H9 (cell line): Measurements from ENCODE around the gene RAD21L1. TPM values are rescaled to one million over a fixed set of nuclear protein-coding genes. Genes with fewer than 3 reads are reported as not detected.
A peak's percentile ranks its signal among the peaks of the same experiment; 100 is the strongest.

ENCODE experiments used
- DNase-seq: peaks from one replicate; pipeline ENCODE4 v3.0.0-alpha.2; 2017
- H2AFZ ChIP-seq: one replicate; pipeline ENCODE4 v1.6.1; 2013; ENCODE audit warnings: mild to moderate bottlenecking, low read length, control low read depth, moderate library complexity
- H2AK5ac ChIP-seq: 2 replicates; pipeline ENCODE4 v1.6.1; 2013; ENCODE audit warnings: low read length, control low read depth, mixed read lengths; ENCODE audit not compliant: insufficient read length
- H2BK120ac ChIP-seq: one replicate; pipeline ENCODE4 v1.6.1; 2013; ENCODE audit warnings: low read depth, mild to moderate bottlenecking, low read length, control low read depth, inconsistent platforms; ENCODE audit not compliant: poor library complexity, severe bottlenecking
- H2BK12ac ChIP-seq: 2 replicates; pipeline ENCODE4 v1.6.1; 2013; ENCODE audit warnings: low read length, control low read depth, mixed read lengths, low read depth; ENCODE audit not compliant: insufficient read length
- H2BK15ac ChIP-seq: 2 replicates; pipeline ENCODE4 v1.6.1; 2013; ENCODE audit warnings: low read depth, low read length, control low read depth
- H2BK20ac ChIP-seq: one replicate; pipeline ENCODE4 v1.6.1; 2013; ENCODE audit warnings: low read depth, mild to moderate bottlenecking, low read length, control low read depth, inconsistent platforms; ENCODE audit not compliant: poor library complexity, severe bottlenecking
- H2BK5ac ChIP-seq: 2 replicates; pipeline ENCODE4 v1.6.1; 2013; ENCODE audit warnings: low read length, control low read depth, mixed read lengths; ENCODE audit not compliant: insufficient read length
- H3K14ac ChIP-seq: 2 replicates; pipeline ENCODE4 v1.6.1; 2013; ENCODE audit warnings: low read length, control low read depth; ENCODE audit not compliant: insufficient read depth
- H3K18ac ChIP-seq: 2 replicates; pipeline ENCODE4 v1.6.1; 2013; ENCODE audit warnings: low read depth, mild to moderate bottlenecking, mixed read lengths, low read length, control low read depth; ENCODE audit not compliant: insufficient read length
- H3K23ac ChIP-seq: 2 replicates; pipeline ENCODE4 v1.6.1; 2013; ENCODE audit warnings: low read length, control low read depth, mixed read lengths, low read depth; ENCODE audit not compliant: insufficient read length
- H3K23me2 ChIP-seq: 2 replicates; pipeline ENCODE4 v1.6.1; 2013; ENCODE audit warnings: low read depth, mild to moderate bottlenecking, mixed read lengths, low read length, control low read depth; ENCODE audit not compliant: insufficient read length, poor library complexity, severe bottlenecking
- H3K27ac ChIP-seq: 2 replicates; pipeline ENCODE4 v1.5.1; 2013; ENCODE audit warnings: low read length, control low read depth, mixed read lengths, low read depth; ENCODE audit not compliant: insufficient read length
- H3K27me3 ChIP-seq: 2 replicates; pipeline ENCODE4 v1.6.1; 2013; ENCODE audit warnings: low read length, control low read depth, inconsistent platforms; ENCODE audit not compliant: insufficient read depth
- H3K4ac ChIP-seq: 2 replicates; pipeline ENCODE4 v1.6.1; 2013; ENCODE audit warnings: low read depth, mild to moderate bottlenecking, control low read depth, inconsistent platforms, low read length, moderate library complexity
- H3K4me1 ChIP-seq: 2 replicates; pipeline ENCODE4 v1.6.1; 2013; ENCODE audit warnings: low read length, control low read depth, inconsistent platforms; ENCODE audit not compliant: insufficient read depth
- H3K4me2 ChIP-seq: 2 replicates; pipeline ENCODE4 v1.6.1; 2013; ENCODE audit warnings: low read length, control low read depth, mixed read lengths; ENCODE audit not compliant: insufficient read length, insufficient read depth
- H3K56ac ChIP-seq: 2 replicates; pipeline ENCODE4 v1.6.1; 2013; ENCODE audit warnings: low read depth, mild to moderate bottlenecking, mixed read lengths, low read length, control low read depth; ENCODE audit not compliant: insufficient read length
- H3K79me1 ChIP-seq: 2 replicates; pipeline ENCODE4 v1.6.1; 2013; ENCODE audit warnings: low read depth, mild to moderate bottlenecking, moderate library complexity, low read length, control low read depth, inconsistent platforms; ENCODE audit not compliant: insufficient read depth, poor library complexity, severe bottlenecking
- H3K79me2 ChIP-seq: 2 replicates; pipeline ENCODE4 v1.6.1; 2013; ENCODE audit warnings: low read length, control low read depth, inconsistent platforms; ENCODE audit not compliant: insufficient read depth
- H3K9ac ChIP-seq: 2 replicates; pipeline ENCODE4 v1.6.1; 2013; ENCODE audit warnings: low read length, control low read depth, mixed read lengths; ENCODE audit not compliant: insufficient read length; ENCODE audit errors: extremely low read depth
- H3K9me3 ChIP-seq: one replicate; pipeline ENCODE4 v1.6.1; 2013; ENCODE audit warnings: low read depth, low read length, inconsistent platforms; ENCODE audit not compliant: control insufficient read depth
- H3T11ph ChIP-seq: one replicate; pipeline ENCODE4 v1.6.1; 2013; ENCODE audit warnings: mild to moderate bottlenecking, low read length, control low read depth, inconsistent platforms
- H4K20me1 ChIP-seq: one replicate; pipeline ENCODE4 v1.6.1; 2013; ENCODE audit not compliant: control insufficient read depth, insufficient read length, insufficient read depth
- H4K5ac ChIP-seq: 2 replicates; pipeline ENCODE4 v1.6.1; 2013; ENCODE audit warnings: low read depth, mild to moderate bottlenecking, mixed read lengths, low read length, control low read depth; ENCODE audit not compliant: insufficient read length
- H4K8ac ChIP-seq: replicated peaks from 2 replicates; pipeline ENCODE4 v1.6.1; 2013; ENCODE audit warnings: low read length, control low read depth, mixed read lengths, low read depth; ENCODE audit not compliant: insufficient read length
- H4K91ac ChIP-seq: 2 replicates; pipeline ENCODE4 v1.6.1; 2013; ENCODE audit warnings: low read depth, mild to moderate bottlenecking, moderate library complexity, mixed read lengths, low read length, control low read depth; ENCODE audit not compliant: insufficient read length
- H3K27ac Mint-ChIP-seq, 3 experiments: 2 replicates in 2 of 3; 3 replicates in 1 of 3; pipeline ENCODE4 v1.8.0; 2020 to 2021; ENCODE audit warnings: mixed read lengths in 3 of 3, mild to moderate bottlenecking in 1 of 3, moderate library complexity in 1 of 3
- H3K27me3 Mint-ChIP-seq: 2 replicates; pipeline ENCODE4 v1.8.0; 2021; ENCODE audit warnings: low read depth, mild to moderate bottlenecking, moderate library complexity, mixed read lengths
- H3K36me3 Mint-ChIP-seq, 3 experiments: 2 replicates in 2 of 3; 3 replicates in 1 of 3; pipeline ENCODE4 v1.8.0; 2020 to 2021; ENCODE audit warnings: low read depth in 3 of 3, mixed read lengths in 3 of 3; ENCODE audit not compliant: insufficient read depth in 1 of 3
- H3K4me1 Mint-ChIP-seq, 2 experiments: 2 replicates each; pipeline ENCODE4 v1.8.0; 2020; ENCODE audit warnings: mixed read lengths in 2 of 2
- H3K4me3 Mint-ChIP-seq, 2 experiments: 2 replicates in 1 of 2; 3 replicates in 1 of 2; pipeline ENCODE4 v1.8.0; 2020 to 2021; ENCODE audit warnings: mild to moderate bottlenecking in 2 of 2, mixed read lengths in 2 of 2, moderate library complexity in 1 of 2
- H3K9me3 Mint-ChIP-seq, 2 experiments: 2 replicates in 1 of 2; 3 replicates in 1 of 2; pipeline ENCODE4 v1.8.0; 2020; ENCODE audit warnings: mild to moderate bottlenecking in 2 of 2, mixed read lengths in 2 of 2, moderate library complexity in 1 of 2
- CTCF ChIP-seq: fragments of 200-600 bp; sonication (generic); conservative IDR thresholded peaks from 3 replicates; pipeline ENCODE4 v1.8.0; 2021; ENCODE audit warnings: antibody characterized with exemption, mild to moderate bottlenecking
- WGBS: extraction: QIAGEN DNeasy Blood & Tissue Kit; methylation state at CpG from one replicate; pipeline ENCODE4 v1.1.7; 2013; ENCODE audit warnings: missing lambda C conversion rate, low lambda C conversion rate, mixed read lengths; ENCODE audit not compliant: insufficient read length; ENCODE audit errors: extremely low coverage; 5-methylcytosine and 5-hydroxymethylcytosine counted together
- total RNA-seq: library from RNA; stranded (reverse); gene quantifications from 2 replicates; pipeline ENCODE4 v1.2.1, GENCODE V29; 2021

RAD21L1 gene
- total RNA-seq, 1 experiment from 2014 or later: not detected

- Histone ChIP-seq H3K9ac (no peak overlapping the region), H3K9me3 (no peaks in the 10 kb centered on the region), H3K27ac (no peak overlapping the region), H3K27me3 (no peaks in the 10 kb centered on the region), H3K56ac (no peak overlapping the region), H2AK5ac (no peak overlapping the region), H4K8ac (no peak overlapping the region), H3K79me1 (no peaks in the 10 kb centered on the region), H4K20me1 (no peaks in the 10 kb centered on the region), H2BK12ac (no peak overlapping the region), H3K23ac (no peak overlapping the region), H3K4me2 (peak overlapping the region; percentile 43), H4K91ac (no peak overlapping the region), H2AFZ (no peak overlapping the region), H4K5ac (no peak overlapping the region), H3T11ph (no peak overlapping the region), H2BK15ac (no peak overlapping the region), H3K14ac (no peak overlapping the region), H3K18ac (no peak overlapping the region), H2BK120ac (no peak overlapping the region), H2BK20ac (no peak overlapping the region), H3K4me1 (no peaks in the 10 kb centered on the region), H3K23me2 (no peaks in the 10 kb centered on the region), H2BK5ac (no peak overlapping the region), H3K79me2 (no peaks in the 10 kb centered on the region), H3K4ac (no peak overlapping the region)
- H3K27me3 Mint-ChIP-seq: peaks cover 27% of the 10 kb centered on the region
- no peak for TF ChIP-seq CTCF
- WGBS: no CpG with 5 or more reads among the region's 10 CpGs
- H3K9me3 Mint-ChIP-seq: no peaks in the 10 kb centered on the region; a peak in 1 of 5 replicates
- peak overlapping the region; percentile 71 to 87 for H3K4me3 Mint-ChIP-seq
- H3K36me3 Mint-ChIP-seq: no peaks in the 10 kb centered on the region
- H3K27ac Mint-ChIP-seq: peak overlapping the region in 2 of 3 experiments; percentile 24 to 65; a peak in 1 of 7 replicates
- no peak for DNase-seq
- H3K4me1 Mint-ChIP-seq: peaks cover 16 to 27% of the 10 kb centered on the region in 2 experiments
These were observed 40.0 kb downstream of the RAD21L1 start for GRCh38 chr20:1265916-1266166.
